Non-pigmented ciliary epithelial cell (primary cell): ENCODE results near the gene FAM13A.
"Not testable (repeated sequence)": the region's sequence is repeated elsewhere in the genome, so short reads cannot be mapped to it uniquely, and the experiment has no call there.

ENCODE experiments used
- DNase-seq: peaks from one replicate; pipeline ENCODE4 v3.0.0-alpha.2; 2010; ENCODE audit warnings: low read depth

Gene FAM13A

GRCh38 chr4:88960576-88960975 lies 96.4 kb downstream of the FAM13A start:
- no peak for DNase-seq

DNA sequence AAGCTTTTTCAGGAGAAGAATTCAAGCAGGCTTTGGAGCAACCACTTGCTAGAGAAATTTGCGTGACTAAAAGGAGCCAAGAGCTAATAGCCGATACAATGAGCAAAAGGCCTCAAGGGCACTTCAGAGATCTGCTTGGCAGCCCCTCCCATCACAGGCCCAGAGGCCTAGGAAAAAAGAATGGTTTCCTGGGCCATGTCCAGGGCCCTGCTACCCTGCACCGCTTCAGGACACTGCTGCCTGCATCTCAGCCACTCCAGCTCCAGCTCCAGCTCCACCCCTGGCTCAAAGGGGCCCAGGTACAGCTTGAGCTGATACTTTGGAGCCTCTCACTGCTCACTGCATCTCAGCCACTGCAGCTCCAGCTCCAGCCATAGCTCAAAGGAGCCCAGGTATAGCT lies 98.9 kb downstream of the FAM13A start:
- no peak for DNase-seq

GRCh38 chr4:88957570-88957969 lies 99.4 kb downstream of the FAM13A start:
- no peak for DNase-seq

DNA sequence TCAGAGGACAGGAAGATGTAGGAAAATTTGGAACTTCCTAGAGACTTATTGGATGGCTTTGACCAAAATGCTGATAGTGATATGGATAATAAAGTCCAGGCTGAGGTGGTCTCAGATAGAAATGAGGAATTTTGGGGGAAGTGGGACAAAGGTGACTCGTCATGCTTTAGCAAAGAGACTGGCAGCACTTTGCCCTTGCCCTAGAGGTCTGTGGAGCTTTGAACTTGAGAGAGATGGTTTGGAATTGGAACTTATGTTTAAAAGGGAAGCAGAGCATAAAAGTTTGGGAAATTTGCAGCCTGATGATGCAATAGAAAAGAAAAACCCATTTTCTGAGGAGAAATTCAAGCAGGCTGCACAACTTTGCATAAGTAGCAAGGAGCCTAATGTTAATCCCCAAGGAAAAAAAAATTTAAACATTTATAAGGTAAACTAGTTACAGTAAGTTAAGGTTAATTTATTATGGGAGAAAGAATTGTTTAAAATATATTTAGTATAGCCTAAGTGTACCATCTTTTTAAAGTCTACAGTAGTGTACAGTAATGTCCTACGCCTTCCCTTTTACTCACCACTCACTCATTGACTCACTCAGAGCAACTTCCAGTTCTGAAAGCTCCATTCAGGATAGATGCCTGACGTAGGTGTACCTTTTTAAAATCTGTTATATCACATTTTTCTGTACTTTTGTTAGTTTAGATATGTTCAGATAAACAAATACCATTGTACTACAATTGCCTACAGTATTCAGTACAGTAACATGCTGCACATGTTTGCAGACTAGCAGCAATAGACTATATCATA lies 101.2 kb downstream of the FAM13A start:
- DNase-seq: no peak

- no peak for DNase-seq
Observed at GRCh38 chr4:88953400-88953799, 103.6 kb downstream of the FAM13A start.

DNA sequence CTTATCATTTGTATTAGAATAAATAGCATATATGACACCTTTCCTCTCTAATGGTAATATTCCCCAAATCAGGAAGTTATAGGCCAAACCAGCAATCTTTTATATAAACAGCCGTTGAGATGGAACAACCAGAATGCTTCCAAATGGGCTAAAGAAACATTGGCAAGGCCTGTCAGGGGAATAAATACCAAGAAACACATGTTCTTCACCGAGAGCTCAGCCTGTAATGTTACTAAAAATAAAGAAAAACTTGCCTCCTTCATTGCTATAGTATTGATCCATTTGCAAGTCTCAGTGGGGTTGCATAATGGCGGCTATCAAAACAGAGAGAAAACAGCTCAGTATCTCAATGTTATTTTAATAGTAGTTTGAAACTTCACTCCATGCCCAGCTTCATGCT lies 104.9 kb downstream of the FAM13A start:
- DNase-seq: no peak

DNA sequence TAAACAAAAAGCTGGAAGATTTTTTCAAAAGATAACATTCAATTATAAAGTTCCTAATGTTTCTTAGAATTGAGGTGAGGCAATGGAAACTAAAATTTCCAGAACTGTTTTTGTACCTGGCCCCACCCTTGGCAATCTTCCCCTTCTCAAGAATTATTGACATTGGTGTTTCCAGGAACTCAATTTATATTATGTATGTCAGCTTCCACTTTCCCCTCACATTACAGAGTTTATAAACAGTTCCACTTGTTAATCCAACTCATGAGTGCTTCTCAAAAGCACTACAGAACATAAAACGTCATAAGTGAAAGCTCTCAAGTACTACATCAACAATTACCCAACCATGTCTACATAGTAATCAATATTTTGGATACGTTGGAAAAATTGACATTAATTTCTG lies 107.4 kb downstream of the FAM13A start:
- no peak for DNase-seq

- no peak for DNase-seq
Observed at GRCh38 chr4:88940506-88940905, 116.5 kb downstream of the FAM13A start.

GRCh38 chr4:88939697-88940096 lies 117.3 kb downstream of the FAM13A start:
- DNase-seq: no peak

GRCh38 chr4:88938138-88938537 lies 118.8 kb downstream of the FAM13A start:
- DNase-seq: peak; percentile 87

- DNase-seq: peak; percentile 55
Observed at GRCh38 chr4:88937081-88937480, 119.9 kb downstream of the FAM13A start.

DNA sequence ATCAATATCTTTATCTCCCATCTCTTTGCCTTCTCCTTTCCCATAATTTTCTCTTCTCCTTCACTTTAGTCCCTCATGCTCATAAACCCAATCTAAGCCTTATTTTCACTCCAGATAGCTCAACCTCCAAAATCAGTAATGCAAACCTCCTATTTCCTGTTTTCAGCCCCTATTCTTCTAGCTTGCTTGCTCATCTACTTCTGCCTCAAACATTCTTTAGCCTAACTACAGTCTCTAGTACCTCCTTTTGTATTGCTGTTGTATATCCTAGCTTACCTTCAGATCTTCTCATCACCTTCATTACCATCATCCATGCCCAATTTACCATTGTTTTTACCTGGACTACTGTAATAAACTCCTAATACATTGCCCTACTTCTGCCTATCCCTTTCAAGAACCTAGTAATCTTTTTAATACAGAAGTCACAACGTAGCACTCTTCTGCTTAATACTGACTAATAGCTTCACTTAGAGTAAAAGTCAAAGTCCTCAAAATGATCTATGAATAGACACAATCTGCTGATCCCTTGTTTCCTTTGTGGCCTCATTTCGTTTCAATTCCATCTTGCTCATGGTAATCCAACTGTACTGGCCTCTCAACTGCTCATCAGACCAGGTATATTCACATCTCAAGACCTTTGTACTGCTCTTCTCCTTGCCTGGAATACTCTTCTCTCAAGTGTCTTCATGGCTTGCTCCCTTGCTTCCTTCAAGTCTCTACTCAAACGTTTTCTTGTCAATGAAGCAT lies 123.4 kb downstream of the FAM13A start:
- no peak for DNase-seq

DNA sequence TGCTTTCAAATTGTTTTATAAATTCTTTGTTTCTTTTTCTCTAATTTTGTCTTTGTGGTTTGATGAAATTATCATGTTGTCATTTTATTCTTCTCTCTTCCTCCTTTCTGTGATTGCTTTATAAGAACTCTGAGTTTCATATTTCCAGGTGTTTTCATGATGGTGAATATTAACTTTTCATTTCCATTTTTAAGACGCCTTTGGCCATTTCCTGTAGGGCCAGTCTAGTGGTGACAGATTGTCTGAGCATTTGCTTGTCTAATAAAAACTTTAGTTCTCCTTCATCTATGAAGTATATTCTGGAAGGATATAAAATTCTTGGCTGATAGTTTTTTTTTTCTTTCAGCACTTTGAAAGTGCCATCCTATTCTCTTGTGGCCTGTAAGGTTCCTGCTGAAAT lies 128.1 kb downstream of the FAM13A start:
- DNase-seq: no peak

- DNase-seq: no peak
Observed at GRCh38 chr4:88927420-88927819, 129.6 kb downstream of the FAM13A start.

- no peak for DNase-seq
Observed at GRCh38 chr4:88919056-88919455, 137.9 kb downstream of the FAM13A start.

DNA sequence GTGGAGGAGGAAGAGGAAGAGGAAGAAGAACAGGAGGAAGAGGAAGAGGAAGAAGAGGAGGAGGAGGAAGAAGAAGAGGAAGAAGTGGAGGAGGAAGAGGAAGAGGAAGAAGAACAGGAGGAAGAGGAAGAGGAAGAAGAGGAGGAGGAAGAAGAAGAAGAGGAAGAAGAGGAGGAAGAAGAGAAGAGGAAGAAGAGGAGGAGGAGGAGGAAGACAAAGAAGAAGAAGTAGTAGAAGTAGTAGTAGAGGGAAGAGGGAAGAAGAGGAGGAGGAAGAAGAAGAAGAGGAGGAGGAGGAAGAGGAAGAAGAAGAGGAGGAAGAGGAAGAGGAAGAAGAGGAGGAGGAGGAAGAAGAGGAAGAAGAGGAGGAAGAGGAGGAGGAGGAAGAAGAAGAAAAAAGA lies 143.8 kb downstream of the FAM13A start:
- not testable (repeated sequence) for DNase-seq

DNA sequence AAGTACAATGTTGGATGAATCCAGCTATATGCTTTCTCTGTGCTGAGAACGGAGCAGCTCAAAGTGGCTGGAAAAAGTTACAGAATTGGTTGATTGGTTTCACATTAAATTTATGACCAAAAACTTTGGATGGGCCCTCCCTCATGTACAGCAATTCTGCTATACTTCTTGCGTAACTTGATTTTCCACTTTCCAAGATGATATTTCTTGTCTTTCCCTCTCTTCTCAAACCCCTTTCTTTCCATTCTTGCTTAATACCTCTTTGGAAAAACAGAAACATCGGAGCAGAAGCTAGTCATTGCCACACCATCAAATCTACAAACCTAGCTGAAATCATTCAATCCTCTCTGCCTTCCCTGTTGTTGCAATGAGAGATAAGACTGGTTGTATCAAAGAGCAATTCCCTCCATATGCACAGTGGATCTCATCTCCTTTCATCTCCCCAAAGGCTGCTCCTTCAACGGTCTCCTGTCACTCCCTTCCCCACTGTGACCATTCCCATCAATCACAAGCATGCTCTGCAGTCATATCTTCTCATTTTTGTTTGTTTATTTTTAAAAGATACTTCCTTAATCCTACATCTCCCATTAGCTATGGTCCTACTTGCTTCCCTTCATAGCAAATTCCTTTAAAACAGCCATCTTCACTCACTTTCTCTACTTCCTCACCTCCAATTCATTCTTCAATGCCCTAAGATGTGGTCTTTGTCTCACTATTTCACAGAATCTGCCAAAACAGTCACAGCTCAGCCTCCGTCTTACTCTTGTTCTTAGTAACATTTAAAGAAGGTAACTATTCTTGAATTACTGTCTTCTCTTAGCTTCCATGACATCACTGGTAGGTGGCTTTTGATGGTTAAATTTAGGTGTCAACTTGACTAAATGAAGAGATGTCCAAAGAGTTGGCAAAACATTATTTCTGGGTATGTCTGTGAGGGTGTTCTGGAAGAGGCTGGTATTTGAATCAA lies 145.5 kb downstream of the FAM13A start:
- no peak for DNase-seq

DNA sequence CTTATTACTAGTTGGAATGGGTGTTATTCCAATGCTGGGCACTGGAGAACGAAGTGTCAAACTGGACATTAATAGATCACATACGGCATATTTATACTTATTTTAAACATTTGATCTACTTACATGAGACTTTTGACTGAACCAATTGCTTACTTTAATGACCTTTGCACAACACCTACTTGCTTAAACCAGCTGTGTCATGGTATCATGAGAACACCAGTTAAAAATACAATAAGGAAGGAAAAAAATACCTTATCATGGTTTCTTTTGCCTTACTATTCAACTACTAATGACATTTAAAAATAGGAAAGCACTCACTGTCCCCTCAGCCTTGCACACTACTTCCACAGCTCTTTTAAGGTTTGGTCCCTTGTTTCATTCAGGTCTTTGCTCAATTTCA lies 146.9 kb downstream of the FAM13A start:
- no peak for DNase-seq

- DNase-seq: no peak
Observed at GRCh38 chr4:88908521-88908920, 148.5 kb downstream of the FAM13A start.

DNA sequence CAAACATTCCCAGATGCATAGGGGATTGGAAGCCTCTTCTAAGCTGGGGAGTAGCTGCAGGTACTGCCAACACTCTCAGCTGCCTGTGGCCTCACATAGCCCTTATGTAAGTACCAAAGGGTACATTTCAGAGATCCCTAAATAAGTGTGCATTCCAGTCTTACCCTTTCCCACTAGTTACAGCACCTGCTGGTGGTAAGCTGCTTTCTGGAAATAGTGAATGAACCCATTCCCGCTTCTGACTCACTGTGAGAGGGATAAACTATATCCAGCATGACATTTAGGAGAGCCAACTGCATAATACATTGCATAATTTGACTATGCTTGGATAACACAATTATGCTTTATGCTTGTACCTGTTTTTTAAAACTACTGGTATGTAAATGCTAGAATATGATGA lies 149.0 kb downstream of the FAM13A start:
- no peak for DNase-seq

GRCh38 chr4:88907478-88907877 lies 149.5 kb downstream of the FAM13A start:
- no peak for DNase-seq

- DNase-seq: not testable (repeated sequence)
Observed at GRCh38 chr4:88904240-88904639, 152.7 kb downstream of the FAM13A start.
